Camera-type eye (tissue), 1 donor: ENCODE measurements around the gene C16orf87. TPM values are rescaled to one million over a fixed set of nuclear protein-coding genes. Genes with fewer than 3 reads are reported as not detected.

ENCODE experiments used
- total RNA-seq: library from RNA; depleted of rRNA; stranded (reverse); fragments of >200 nt; gene quantifications from one replicate; pipeline ENCODE4 v1.2.3, GENCODE V29; 2014

Gene C16orf87, protein sequence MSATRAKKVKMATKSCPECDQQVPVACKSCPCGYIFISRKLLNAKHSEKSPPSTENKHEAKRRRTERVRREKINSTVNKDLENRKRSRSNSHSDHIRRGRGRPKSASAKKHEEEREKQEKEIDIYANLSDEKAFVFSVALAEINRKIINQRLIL
- total RNA-seq, result 23.7 TPM

DNA sequence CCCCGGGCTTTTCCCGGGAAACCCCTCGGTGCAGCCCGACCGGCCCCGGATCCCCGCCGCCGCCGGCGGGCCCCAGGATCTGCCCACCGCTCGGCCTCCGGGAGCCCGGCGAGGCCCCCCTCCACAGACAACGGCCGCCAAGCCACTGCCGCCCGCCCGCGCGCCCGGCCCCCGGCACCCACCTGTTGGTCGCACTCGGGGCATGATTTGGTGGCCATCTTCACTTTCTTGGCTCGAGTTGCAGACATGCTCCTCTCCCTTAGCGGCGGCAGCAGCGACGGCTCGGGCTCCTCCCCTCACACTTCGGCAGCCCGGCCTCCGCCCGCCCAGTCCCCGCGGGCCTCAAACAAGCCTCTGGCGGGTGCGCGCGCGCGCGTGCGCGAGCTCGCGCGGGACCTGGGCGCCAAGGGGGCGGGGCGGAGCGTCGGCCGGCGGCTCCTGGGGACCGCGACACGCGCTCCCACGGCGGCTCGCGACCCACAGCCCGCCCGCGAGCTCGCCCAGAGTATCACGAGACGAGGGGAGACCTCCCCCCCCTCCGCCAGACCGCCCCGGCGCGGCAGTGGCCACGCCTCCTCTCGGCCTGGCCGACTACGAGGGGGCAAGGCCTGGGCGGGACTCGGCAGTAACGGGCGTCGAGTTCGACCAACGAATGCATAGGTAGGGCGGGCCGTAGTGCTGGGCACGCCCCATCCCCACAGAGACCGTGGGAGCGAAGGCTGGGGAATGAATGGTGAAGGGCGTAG, at the start of gene C16orf87:
Gene C16orf87 (minus strand): TSS at position 279 of the 746 bp plus-strand sequence. CDS start 31 bp downstream, at position 248.

DNA sequence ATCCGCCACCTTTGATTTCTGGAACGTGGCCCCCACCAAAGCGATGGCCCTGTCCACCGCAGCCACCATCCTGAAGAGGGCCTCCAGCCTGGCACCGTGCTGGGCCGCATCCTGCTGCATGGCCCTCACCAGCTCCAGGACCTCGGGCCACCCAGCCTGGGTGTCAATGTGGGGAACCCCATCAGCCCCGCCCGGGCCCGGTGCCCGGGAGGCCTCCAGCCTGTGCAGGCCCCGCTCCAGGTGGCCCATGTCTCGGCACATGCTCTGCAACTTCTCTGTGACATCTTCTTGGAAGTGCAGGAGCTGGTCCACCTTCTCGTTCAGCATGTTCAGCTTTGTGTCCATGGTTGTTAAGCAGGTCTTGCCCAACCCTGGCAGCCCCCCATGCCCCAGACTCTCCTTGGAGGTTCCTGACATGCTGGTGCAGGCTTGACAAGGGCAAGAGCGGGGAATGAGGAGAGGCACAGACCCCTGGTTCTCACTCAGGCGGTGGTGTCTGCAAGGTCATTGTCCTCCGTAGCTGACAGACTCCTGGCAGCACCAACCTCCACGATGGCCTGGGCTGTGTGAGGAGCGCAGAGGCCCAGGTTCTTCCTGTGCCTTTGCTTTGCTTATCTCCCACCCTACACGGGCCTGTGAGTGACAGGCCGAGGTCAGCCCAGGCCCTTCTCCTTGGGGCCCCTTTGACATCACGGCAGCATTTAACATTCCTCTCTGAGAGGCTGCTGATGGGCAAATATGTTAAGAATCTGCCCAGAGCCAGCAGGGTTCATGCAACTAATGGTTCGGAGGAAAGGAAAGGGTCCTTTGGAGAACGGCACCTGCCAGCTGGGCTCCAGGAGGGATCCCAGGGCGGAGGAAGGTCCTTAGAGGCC, 83.0 kb downstream of the C16orf87 start, which contains the start of gene MYLK3:
Gene MYLK3 (minus strand): TSS at position 568 of the 875 bp plus-strand sequence. CDS start 151 bp downstream, at position 417.

Other genes starting within 250 kb of the C16orf87 start
- 7.4 TPM for gene SHCBP1, start 209.8 kb downstream of the C16orf87 start, total RNA-seq
- 173 TPM for gene VPS35, start 142.0 kb downstream of the C16orf87 start, total RNA-seq
- gene ORC6, start 141.5 kb downstream of the C16orf87 start, total RNA-seq, result 8.7 TPM
- gene MYLK3, start 82.8 kb downstream of the C16orf87 start, total RNA-seq, result 4.6 TPM
- gene GPT2, start 53.2 kb upstream of the C16orf87 start, total RNA-seq, result 31.9 TPM
- 63.3 TPM for gene DNAJA2, start 142.5 kb upstream of the C16orf87 start, total RNA-seq